Thyroid gland (tissue), 4 donors: ENCODE results near the gene FSTL4. TPM values are rescaled to one million over a fixed set of nuclear protein-coding genes. Genes with fewer than 3 reads are reported as not detected.

Experiments
- DNase-seq, 2 donors: peaks; one replicate each; pipeline ENCODE4 v3.0.0-alpha.2; 2019
- H3K27ac ChIP-seq, 3 donors: fragments of 200-600 bp; sonication (generic); 1 replicate in 2 of 3; 2 replicates in 1 of 3; pipeline ENCODE4 v1.5.1; 2016 to 2019; ENCODE audit warnings: mild to moderate bottlenecking in 1 of 3, moderate library complexity in 1 of 3
- H3K27me3 ChIP-seq: fragments of 200-600 bp; sonication (generic); one replicate; pipeline ENCODE4 v1.5.1; 2019
- H3K36me3 ChIP-seq, 2 donors: fragments of 200-600 bp; sonication (generic); one replicate each; pipeline ENCODE4 v1.5.1; 2016 to 2019
- H3K4me1 ChIP-seq, 2 donors: fragments of 200-600 bp; sonication (generic); one replicate each; pipeline ENCODE4 v1.5.1; 2017 to 2019
- H3K4me3 ChIP-seq, 3 donors: fragments of 200-600 bp; sonication (generic); replicated peaks in 1 of 3; 1 replicate in 2 of 3; 2 replicates in 1 of 3; pipeline ENCODE4 v1.5.1; 2016; ENCODE audit warnings: mild to moderate bottlenecking in 1 of 3
- H3K9me3 ChIP-seq: fragments of 200-600 bp; sonication (generic); one replicate; pipeline ENCODE4 v1.5.1; 2017
- POLR2A ChIP-seq, 2 donors: fragments of 450-650 bp; IDR thresholded peaks; one replicate each; pipeline ENCODE4 v1.6.1; 2017; ENCODE audit warnings: antibody characterized with exemption in 2 of 2, mild to moderate bottlenecking in 2 of 2, moderate library complexity in 1 of 2
- WGBS, 2 donors: methylation state at CpG; one replicate each; pipeline ENCODE4 v1.1.5; 2017; 5-methylcytosine and 5-hydroxymethylcytosine counted together
- intact Hi-C: fragments of 100-400 bp; cut with DNase I; formaldehyde crosslinking; loops from one replicate; pipeline ENCODE4 v1.15.1; 2023
- total RNA-seq, 4 donors: library from RNA; depleted of rRNA; stranded (reverse); fragments of >200 nt; gene quantifications; one replicate each; pipeline ENCODE4 v1.2.3, GENCODE V29; 2016
- TF ChIP-seq, protein P1 (sequence below), 6 experiments: fragments of 200-600 bp in 3 of 6; fragments of 450-650 bp in 3 of 6; sonication (generic) in 3 of 6; IDR thresholded peaks; one replicate each; pipeline ENCODE4 v1.5.1; 2016 to 2019; ENCODE audit warnings: antibody characterized with exemption in 6 of 6, mild to moderate bottlenecking in 2 of 6, inconsistent platforms in 1 of 6, moderate library complexity in 1 of 6

Gene FSTL4
- total RNA-seq, 4 donors from 2014 or later = 0.10 to 0.13 TPM; not detected in 2

DNA sequence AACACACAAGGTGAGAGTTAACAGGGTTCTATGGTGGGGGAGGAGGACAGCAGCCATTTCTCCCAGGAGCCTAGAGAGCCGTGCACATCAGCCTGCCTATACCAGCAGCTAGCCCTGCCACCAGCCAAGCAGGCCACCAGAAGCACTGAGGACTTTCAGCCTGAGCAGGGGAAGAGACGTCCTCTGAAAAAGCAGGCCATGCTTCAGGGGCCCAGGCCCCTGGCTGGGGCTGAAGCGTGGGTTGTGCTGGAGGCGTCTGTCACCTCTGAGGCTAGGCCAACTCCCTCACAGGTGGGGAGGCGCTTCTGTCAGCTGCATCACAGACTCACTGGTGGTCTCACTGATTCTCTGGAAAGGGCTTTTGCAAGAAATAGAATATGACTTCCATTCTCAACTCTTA lies 16.3 kb downstream of the FSTL4 start:
- Histone ChIP-seq H3K4me1 (no peaks in the 10 kb centered on the region), H3K27ac (no peak overlapping the region), H3K36me3 (no peaks in the 10 kb centered on the region), H3K4me3 (no peak overlapping the region), H3K27me3 (no peaks in the 10 kb centered on the region), H3K9me3 (no peaks in the 10 kb centered on the region)
- TF ChIP-seq, protein P1, sequence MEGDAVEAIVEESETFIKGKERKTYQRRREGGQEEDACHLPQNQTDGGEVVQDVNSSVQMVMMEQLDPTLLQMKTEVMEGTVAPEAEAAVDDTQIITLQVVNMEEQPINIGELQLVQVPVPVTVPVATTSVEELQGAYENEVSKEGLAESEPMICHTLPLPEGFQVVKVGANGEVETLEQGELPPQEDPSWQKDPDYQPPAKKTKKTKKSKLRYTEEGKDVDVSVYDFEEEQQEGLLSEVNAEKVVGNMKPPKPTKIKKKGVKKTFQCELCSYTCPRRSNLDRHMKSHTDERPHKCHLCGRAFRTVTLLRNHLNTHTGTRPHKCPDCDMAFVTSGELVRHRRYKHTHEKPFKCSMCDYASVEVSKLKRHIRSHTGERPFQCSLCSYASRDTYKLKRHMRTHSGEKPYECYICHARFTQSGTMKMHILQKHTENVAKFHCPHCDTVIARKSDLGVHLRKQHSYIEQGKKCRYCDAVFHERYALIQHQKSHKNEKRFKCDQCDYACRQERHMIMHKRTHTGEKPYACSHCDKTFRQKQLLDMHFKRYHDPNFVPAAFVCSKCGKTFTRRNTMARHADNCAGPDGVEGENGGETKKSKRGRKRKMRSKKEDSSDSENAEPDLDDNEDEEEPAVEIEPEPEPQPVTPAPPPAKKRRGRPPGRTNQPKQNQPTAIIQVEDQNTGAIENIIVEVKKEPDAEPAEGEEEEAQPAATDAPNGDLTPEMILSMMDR (IDR thresholded peaks at IDR 0.05) = no peak
- no peak for DNase-seq
- intact Hi-C loops = no loop called here
- WGBS, 2 donors = 64 to 73% methylated on average over 5 of the region's 5 CpGs

DNA sequence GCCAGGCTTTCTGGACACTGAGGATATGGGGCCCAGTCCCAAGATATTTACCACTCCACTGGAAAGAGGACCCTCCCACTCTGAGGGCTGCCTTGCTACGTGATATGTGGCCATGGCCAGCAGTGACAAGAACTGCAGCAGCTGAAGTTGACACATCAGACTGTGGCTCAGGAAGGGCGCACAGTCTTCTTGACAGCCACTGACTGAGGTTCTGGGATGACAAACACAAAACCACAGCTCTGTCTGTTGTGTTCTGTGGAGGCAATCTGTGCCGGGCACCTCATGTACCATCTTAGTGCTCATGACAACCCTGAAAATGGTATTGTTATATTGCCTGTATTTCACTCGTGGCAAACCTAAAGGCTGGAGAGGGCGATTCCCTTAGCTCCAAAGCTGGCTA lies 16.9 kb downstream of the FSTL4 start:
- no peaks in the 10 kb centered on the region for H3K4me1 ChIP-seq
- H3K27ac ChIP-seq = no peak overlapping the region
- intact Hi-C loops = no loop called here
- DNase-seq = no peak
- TF ChIP-seq, protein P1 (IDR thresholded peaks at IDR 0.05) = no peak
- TF ChIP-seq POLR2A (IDR thresholded peaks at IDR 0.05) = no peak
- H3K9me3 ChIP-seq = no peaks in the 10 kb centered on the region
- H3K36me3 ChIP-seq = no peaks in the 10 kb centered on the region
- no peak overlapping the region for H3K4me3 ChIP-seq
- WGBS, 2 donors = 69 to 74% methylated on average over 5 of the region's 5 CpGs
- H3K27me3 ChIP-seq = no peaks in the 10 kb centered on the region

DNA sequence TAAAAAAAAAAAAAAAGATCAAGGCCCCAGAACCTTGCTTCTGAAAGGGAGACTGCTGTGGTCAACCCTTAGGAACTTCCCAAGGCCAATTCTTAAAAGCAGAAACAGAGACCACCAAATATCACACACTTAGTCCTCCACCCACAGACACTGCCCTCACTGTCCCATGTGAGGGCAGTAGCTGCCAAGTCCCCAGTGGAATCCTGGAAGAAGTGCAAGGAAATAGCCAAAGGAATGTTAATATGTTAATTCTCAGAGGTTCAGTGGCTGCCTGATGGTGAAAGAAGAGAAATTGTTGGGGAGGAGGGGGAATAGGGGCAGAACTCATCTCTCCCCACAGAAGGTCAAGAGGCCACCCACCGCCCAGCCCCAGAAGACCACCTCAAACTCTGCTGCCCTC lies 23.1 kb downstream of the FSTL4 start:
- H3K36me3 ChIP-seq = no peaks in the 10 kb centered on the region
- intact Hi-C loops = no loop called here
- H3K27ac ChIP-seq = no peak overlapping the region
- 78 to 89% methylated on average over 1 of the region's 1 CpG for WGBS, 2 donors
- no peak overlapping the region for H3K4me3 ChIP-seq
- H3K27me3 ChIP-seq = no peaks in the 10 kb centered on the region
- no peaks in the 10 kb centered on the region for H3K9me3 ChIP-seq
- TF ChIP-seq, protein P1 (IDR thresholded peaks at IDR 0.05) = no peak
- TF ChIP-seq POLR2A (IDR thresholded peaks at IDR 0.05) = no peak
- no peak for DNase-seq
- H3K4me1 ChIP-seq = no peaks in the 10 kb centered on the region

DNA sequence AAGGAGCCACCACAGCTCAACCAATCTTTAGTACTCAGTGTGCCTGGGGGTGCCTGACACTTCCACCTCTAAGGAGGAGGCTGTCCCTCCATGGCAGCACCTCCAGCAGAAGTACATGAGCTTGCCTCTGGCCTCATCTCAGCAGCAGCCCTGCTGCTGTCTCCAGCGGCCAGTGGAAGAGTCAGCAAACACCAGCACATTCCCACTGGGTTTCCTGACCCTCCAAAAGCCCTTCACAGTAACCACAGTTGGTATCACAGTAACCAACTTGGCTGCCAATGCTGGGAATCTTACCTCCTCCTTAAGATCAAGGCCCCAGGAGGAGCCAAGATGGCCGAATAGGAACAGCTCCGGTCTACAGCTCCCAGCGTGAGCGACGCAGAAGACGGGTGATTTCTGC lies 29.4 kb downstream of the FSTL4 start:
- Histone ChIP-seq H3K27ac (no peak overlapping the region), H3K4me3 (no peak overlapping the region), H3K9me3 (no peaks in the 10 kb centered on the region), H3K36me3 (no peaks in the 10 kb centered on the region), H3K27me3 (no peaks in the 10 kb centered on the region), H3K4me1 (no peaks in the 10 kb centered on the region)
- intact Hi-C loops = no loop called here
- TF ChIP-seq POLR2A (IDR thresholded peaks at IDR 0.05) = no peak
- TF ChIP-seq, protein P1 (IDR thresholded peaks at IDR 0.05) = no peak
- WGBS, 2 donors = 93 to 100% methylated on average over 6 to 7 of the region's 7 CpGs
- no peak for DNase-seq

DNA sequence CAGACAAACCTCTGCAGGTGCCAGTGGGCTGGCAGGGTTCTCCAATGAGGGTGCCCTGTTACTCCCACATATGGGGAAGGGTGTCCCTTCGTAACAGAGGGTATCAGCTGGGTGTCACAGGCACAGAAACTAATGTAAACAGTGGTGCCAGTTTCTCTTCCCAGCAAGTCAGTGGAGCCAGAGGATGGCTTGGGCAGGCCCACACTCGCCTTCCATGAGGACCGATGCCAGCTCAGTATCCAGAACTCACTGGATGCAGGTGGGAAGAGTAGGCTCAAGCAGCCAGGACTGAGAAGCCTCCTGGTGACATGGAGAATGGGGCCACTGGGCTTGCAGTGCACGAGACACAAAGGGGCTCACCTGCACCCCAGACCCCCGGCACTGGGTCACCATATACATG lies 30.4 kb downstream of the FSTL4 start:
- no peaks in the 10 kb centered on the region for H3K27me3 ChIP-seq
- intact Hi-C loops = no loop called here
- no peaks in the 10 kb centered on the region for H3K9me3 ChIP-seq
- no peak overlapping the region for H3K27ac ChIP-seq
- H3K4me1 ChIP-seq = no peaks in the 10 kb centered on the region
- no peak for TF ChIP-seq POLR2A (IDR thresholded peaks at IDR 0.05)
- TF ChIP-seq, protein P1 (IDR thresholded peaks at IDR 0.05) = no peak
- H3K4me3 ChIP-seq = no peak overlapping the region
- 87 to 96% methylated on average over 5 of the region's 5 CpGs for WGBS, 2 donors
- no peaks in the 10 kb centered on the region for H3K36me3 ChIP-seq
- DNase-seq = no peak
